GM19239 (cell line): Measurements from ENCODE around the gene RPL23.

ENCODE experiments used
- DNase-seq: peaks from one replicate; pipeline ENCODE4 v3.0.0; 2011; ENCODE audit warnings: low spot score; ENCODE audit not compliant: insufficient read length
- FAIRE-seq: peaks from 2 replicates; lab custom pipeline; 2011; peaks lifted over from hg19 to GRCh38; lab: Jason Lieb, UNC

RPL23 gene

DNA sequence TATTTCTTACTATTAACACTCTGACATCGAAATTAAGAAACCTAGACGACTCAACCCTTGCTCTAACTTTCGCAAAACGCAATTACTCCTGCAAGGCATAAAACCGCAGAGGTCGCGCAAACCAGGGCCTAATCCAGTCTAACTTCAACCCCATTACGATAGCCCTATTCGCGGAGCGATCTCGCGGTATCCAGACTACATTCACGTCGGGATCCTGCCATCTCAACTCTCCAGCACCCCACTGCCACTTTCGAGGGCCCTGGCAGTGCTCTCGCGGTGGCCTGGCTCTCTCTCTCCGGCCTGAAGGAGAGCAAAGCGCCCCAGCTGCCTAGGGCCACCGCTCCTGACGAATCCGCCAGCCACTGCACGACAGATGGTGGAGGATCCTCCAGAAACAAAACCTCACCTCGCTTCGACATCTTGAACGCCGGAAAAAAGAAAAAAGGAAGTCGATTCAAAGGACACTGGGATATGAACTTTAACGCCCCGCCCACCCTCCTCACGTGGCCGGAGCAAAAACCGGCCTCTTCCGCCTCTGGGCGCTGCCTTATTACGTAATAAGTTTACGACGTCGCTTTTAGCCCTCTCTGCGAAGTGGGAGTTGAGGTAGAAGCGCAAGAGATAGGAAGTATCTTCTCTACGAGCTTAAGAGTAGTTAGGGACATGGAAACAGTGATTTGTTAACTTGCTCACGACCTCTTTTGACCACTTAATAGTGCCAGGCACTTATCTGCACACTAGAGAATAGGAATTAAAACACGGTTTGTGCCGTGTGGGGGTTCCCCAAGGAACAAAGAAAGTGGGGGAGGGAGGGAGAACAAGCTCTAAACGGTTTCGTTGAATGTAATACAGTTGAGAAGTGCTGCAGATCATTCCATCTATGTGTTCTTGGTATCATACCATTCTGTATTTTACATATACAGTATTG is at the start of gene RPL23:
TSS of gene RPL23 (minus strand) at position 430 of the 928 bp plus-strand sequence. CDS start at position 419, 11 bp downstream.
- peak; percentile 96 for FAIRE-seq
- DNase-seq = peak; percentile 78

- no peak for FAIRE-seq
- DNase-seq = no peak
Observed at GRCh38 chr17:38900978-38901656, 47.6 kb upstream of the RPL23 start.

DNA sequence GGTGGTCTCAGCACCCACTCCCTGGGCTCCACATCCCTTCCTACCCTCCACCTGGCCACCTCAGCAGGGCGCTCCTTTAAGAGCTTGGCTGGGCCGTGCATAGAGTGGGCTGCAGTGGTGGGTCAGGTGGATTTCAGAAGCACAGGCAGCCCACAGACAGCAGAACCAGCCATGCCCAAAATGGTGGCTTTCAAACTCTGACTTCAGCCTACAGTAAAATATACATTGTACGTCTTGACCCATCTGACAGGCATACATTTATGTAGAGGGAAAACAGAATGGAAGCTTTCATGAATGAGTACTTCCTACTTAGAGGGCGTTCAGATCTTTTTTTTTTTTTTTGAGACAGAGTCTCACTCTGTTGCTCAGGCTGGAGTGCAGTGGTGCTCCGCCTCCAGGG is 45.9 kb upstream of the RPL23 start:
- no peak for DNase-seq
- FAIRE-seq = peak; percentile 66

- FAIRE-seq (peak; percentile 97), DNase-seq (peak; percentile 95)
Observed at GRCh38 chr17:38898812-38899348, 45.4 kb upstream of the RPL23 start.

GRCh38 chr17:38898291-38898679 is 44.8 kb upstream of the RPL23 start:
- DNase-seq = no peak
- FAIRE-seq = no peak

- DNase-seq (no peak), FAIRE-seq (no peak)
Observed at GRCh38 chr17:38897671-38898290, 44.3 kb upstream of the RPL23 start.

- FAIRE-seq (no peak), DNase-seq (no peak)
Observed at GRCh38 chr17:38897176-38897575, 43.7 kb upstream of the RPL23 start.

DNA sequence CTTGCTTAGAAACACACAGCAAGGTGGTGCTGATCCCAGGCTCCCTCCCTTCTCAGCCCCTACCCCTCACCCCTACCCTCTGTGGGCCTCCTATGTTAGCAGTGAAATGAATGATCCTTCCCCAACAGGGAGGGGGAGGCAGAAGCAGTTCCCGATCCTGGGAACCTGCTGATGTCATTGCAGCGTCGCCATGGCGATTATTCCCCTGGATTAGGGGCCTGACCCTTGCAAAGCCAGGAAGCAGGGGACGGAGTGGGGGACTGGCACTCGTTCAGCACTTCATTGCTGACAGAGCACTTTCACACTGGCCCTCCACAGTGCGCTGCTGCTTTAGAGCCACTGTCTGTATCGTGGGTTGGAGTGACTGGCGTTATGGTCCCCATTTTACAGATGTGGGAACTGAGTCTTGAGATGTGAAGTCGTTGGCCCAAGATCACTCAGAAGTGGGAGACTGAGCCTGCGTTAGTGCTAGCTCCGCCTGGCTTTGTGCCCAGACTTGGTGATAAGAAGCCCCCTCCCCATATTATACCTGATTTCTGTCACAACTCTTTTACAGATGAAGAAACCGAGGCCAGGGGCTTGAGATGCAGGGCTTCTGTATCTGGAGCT is 42.9 kb upstream of the RPL23 start:
- DNase-seq = no peak
- FAIRE-seq = no peak

DNA sequence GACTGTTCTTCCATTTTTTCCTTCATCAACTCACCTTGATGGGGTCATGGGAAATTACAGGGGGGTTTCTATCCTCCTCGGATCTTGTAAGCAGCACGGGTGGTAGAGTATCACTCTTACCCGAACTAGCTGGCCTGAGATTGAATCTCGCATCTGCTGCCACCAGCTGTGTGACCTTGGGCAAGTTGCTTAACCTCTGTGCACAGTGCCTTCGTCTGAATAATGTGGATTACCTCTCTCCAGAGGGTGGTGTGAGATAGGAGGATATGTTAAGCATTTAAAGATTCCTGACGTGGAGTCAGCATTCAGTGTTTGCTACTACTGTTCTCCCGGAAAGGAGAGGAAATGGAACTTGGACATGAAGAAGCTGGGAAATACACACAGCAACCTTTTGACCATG is 40.8 kb upstream of the RPL23 start:
- FAIRE-seq (no peak), DNase-seq (no peak)

DNA sequence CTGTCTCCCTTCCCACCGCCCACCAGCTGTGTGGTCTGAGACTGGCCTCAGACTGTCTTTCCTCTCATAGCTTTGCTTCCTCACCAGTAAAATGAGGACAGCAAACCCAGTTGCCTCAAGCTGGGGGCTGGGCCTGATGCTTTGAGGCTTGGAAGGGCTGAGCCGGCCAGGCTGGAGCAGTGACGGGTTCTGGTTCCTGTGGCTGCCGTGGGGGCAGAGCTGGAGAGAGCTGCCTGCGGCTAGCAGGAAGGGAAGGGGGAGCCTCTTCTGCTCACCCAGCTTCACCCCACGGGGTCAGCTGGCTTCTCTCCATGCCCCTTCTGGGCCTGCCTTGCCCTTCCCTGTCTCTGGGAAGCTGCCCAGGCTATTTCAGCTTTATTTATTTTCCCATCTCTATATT is 40.1 kb upstream of the RPL23 start:
- FAIRE-seq = no peak
- no peak for DNase-seq

- DNase-seq = no peak
- FAIRE-seq = no peak
Observed at GRCh38 chr17:38893113-38893512, 39.6 kb upstream of the RPL23 start.

GRCh38 chr17:38892620-38893019 is 39.1 kb upstream of the RPL23 start:
- DNase-seq (no peak), FAIRE-seq (no peak)

GRCh38 chr17:38892083-38892482 is 38.6 kb upstream of the RPL23 start:
- DNase-seq (no peak), FAIRE-seq (no peak)

- FAIRE-seq = no peak
- no peak for DNase-seq
Observed at GRCh38 chr17:38891441-38891840, 37.9 kb upstream of the RPL23 start.

GRCh38 chr17:38890410-38890746 is 36.9 kb upstream of the RPL23 start:
- DNase-seq (no peak), FAIRE-seq (no peak)

- FAIRE-seq = no peak
Observed at GRCh38 chr17:38889745-38890409, 36.4 kb upstream of the RPL23 start.

GRCh38 chr17:38888842-38889241 is 35.3 kb upstream of the RPL23 start:
- FAIRE-seq (no peak), DNase-seq (no peak)

More at GRCh38 chr17:38889745-38890409, 36.4 kb upstream of the RPL23 start:
- no peak for DNase-seq

DNA sequence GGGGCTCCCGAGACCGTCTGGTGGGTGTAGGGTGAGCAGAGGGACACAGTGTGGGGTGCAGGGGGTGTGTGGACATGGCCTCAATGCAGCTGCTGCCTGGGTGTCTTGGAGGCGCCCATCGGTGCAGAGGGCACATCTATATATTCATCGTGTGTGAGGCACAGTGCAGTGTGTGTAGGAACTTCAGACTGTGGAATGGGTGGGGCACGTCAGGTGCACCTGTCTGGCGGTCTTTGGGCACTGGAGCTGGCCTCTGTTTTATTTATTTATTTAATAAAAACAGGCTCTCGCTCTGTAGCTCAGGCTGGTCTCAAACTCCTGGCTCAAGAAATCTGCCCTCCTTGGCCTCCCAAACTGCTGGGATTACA is 33.1 kb upstream of the RPL23 start:
- FAIRE-seq = no peak
- no peak for DNase-seq

DNA sequence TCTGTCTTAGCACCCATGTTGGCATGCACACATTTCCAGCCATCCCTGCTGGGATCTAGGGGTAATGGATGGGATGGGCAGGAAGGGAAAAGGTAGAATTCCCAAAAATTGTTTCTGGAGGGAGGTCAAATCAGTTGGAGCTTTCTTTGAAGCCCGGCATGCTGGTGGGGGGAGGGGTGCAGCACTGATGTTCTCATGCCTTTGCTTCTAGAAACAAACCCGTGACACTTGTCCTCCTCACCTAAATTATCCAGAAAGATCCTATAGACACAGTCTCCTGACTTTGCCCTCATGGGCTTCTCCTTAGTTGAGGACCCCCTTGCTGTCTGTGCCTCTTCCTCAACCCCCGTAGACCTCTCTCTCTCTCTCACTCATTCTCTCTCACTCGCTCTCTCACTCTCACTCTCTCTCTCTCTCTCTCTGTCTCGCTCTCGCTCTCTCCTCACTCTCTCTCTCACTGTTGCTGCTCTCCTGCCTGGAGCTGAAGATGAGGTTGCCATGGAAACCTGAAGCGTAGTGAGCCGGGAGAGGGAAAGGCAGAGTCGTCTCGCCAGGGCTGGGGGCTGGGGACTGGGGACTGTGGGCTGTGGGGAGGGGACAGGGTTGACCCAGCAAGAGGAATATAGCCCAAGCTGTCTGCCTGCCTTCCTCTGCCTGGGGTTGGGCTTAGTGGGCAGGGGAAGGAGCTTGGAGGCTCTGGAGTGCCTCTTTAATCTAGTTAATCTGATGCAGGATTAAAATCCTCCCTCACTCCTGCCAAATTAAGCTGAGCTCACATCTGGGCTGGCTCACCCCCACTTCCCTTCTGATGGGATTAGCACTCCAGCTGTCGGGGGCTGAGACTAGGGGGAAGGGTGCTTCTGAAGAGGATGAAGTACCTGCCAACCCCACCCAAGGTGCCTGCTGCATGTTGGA is 32.5 kb upstream of the RPL23 start:
- DNase-seq (no peak), FAIRE-seq (no peak)
